Neuronal stem cell (in vitro differentiated cells): ENCODE results near the gene IGSF1.
"Not testable (repeated sequence)": the region's sequence is repeated elsewhere in the genome, so short reads cannot be mapped to it uniquely, and the experiment has no call there.

Source experiments
- DNase-seq: peaks from one replicate; pipeline ENCODE4 v3.0.0-alpha.2; 2013; ENCODE audit warnings: low spot score
- H2AFZ ChIP-seq: one replicate; pipeline ENCODE4 v1.6.1; 2013; ENCODE audit warnings: mild to moderate bottlenecking, low read length, inconsistent platforms
- H2AK5ac ChIP-seq: 2 replicates; pipeline ENCODE4 v1.6.1; 2013; ENCODE audit warnings: low read depth, mild to moderate bottlenecking, inconsistent platforms, low read length, moderate library complexity, mixed read lengths
- H2BK120ac ChIP-seq: 2 replicates; pipeline ENCODE4 v1.6.1; 2013; ENCODE audit warnings: low read depth, mild to moderate bottlenecking, inconsistent platforms, low read length, moderate library complexity, mixed read lengths
- H2BK12ac ChIP-seq: one replicate; pipeline ENCODE4 v1.6.1; 2013; ENCODE audit warnings: low read length, inconsistent platforms
- H2BK15ac ChIP-seq: 2 replicates; pipeline ENCODE4 v1.6.1; 2013; ENCODE audit warnings: mild to moderate bottlenecking, low read length, inconsistent platforms, mixed read lengths
- H2BK5ac ChIP-seq: one replicate; pipeline ENCODE4 v1.6.1; 2013; ENCODE audit warnings: inconsistent platforms, mild to moderate bottlenecking, low read length, moderate library complexity
- H3K14ac ChIP-seq: one replicate; pipeline ENCODE4 v1.6.1; 2013; ENCODE audit warnings: low read length, inconsistent platforms
- H3K18ac ChIP-seq: 2 replicates; pipeline ENCODE4 v1.6.1; 2013; ENCODE audit warnings: low read length, inconsistent platforms
- H3K23ac ChIP-seq: 2 replicates; pipeline ENCODE4 v1.6.1; 2013; ENCODE audit warnings: low read depth, mild to moderate bottlenecking, mixed read lengths, low read length, inconsistent platforms; ENCODE audit not compliant: poor library complexity
- H3K27ac ChIP-seq: replicated peaks from 3 replicates; pipeline ENCODE4 v1.5.1; 2013; ENCODE audit warnings: low read length, inconsistent platforms
- H3K27me3 ChIP-seq, 3 experiments: 2 replicates each; pipeline ENCODE4 v1.6.1; 2013; ENCODE audit warnings: low read length in 3 of 3, mild to moderate bottlenecking in 2 of 3, inconsistent platforms in 1 of 3, low read depth in 1 of 3, mixed read lengths in 1 of 3, moderate library complexity in 1 of 3; ENCODE audit not compliant: control insufficient read depth in 3 of 3, insufficient read depth in 3 of 3
- H3K36me3 ChIP-seq, 2 donors: replicated peaks in 1 of 2; 2 replicates each; pipeline ENCODE4 v1.6.1; 2013; ENCODE audit warnings: low read length in 2 of 2; ENCODE audit not compliant: control insufficient read depth in 2 of 2, insufficient read depth in 2 of 2
- H3K4ac ChIP-seq: 2 replicates; pipeline ENCODE4 v1.6.1; 2013; ENCODE audit warnings: inconsistent platforms, mild to moderate bottlenecking, low read length, moderate library complexity
- H3K4me1 ChIP-seq, 2 donors: 1 replicate in 1 of 2; 2 replicates in 1 of 2; pipeline ENCODE4 v1.6.1; 2013; ENCODE audit warnings: low read length in 2 of 2, low read depth in 1 of 2; ENCODE audit not compliant: control insufficient read depth in 2 of 2, insufficient read depth in 1 of 2
- H3K4me2 ChIP-seq: one replicate; pipeline ENCODE4 v1.6.1; 2013; ENCODE audit warnings: mild to moderate bottlenecking, low read length, inconsistent platforms; ENCODE audit not compliant: insufficient read depth, poor library complexity, severe bottlenecking
- H3K4me3 ChIP-seq, 2 donors: 2 replicates each; pipeline ENCODE4 v1.5.1; 2013; ENCODE audit warnings: low read length in 2 of 2, mild to moderate bottlenecking in 2 of 2, inconsistent platforms in 1 of 2, moderate library complexity in 1 of 2
- H3K79me1 ChIP-seq: one replicate; pipeline ENCODE4 v1.6.1; 2013; ENCODE audit warnings: low read depth, mild to moderate bottlenecking, inconsistent platforms, low read length, moderate library complexity
- H3K9ac ChIP-seq: one replicate; pipeline ENCODE4 v1.6.1; 2013; ENCODE audit warnings: mild to moderate bottlenecking, low read depth, low read length, inconsistent platforms; ENCODE audit not compliant: poor library complexity
- H3K9me3 ChIP-seq, 2 donors: replicated peaks in 1 of 2; 2 replicates each; pipeline versions ENCODE3 to v1.6.1; 2013; ENCODE audit warnings: low read length in 2 of 2, mild to moderate bottlenecking in 2 of 2, inconsistent platforms in 1 of 2, low read depth in 1 of 2, mixed read lengths in 1 of 2, moderate library complexity in 1 of 2; ENCODE audit not compliant: control insufficient read depth in 2 of 2, insufficient read depth in 1 of 2
- H4K8ac ChIP-seq: one replicate; pipeline ENCODE4 v1.6.1; 2013; ENCODE audit warnings: low read depth, mild to moderate bottlenecking, inconsistent platforms, low read length, moderate library complexity
- H4K91ac ChIP-seq: one replicate; pipeline ENCODE4 v1.6.1; 2013; ENCODE audit warnings: low read length, low read depth, mild to moderate bottlenecking, inconsistent platforms; ENCODE audit not compliant: poor library complexity
- WGBS, 2 donors: extraction: QIAGEN DNeasy Blood & Tissue Kit; methylation state at CpG; one replicate each; pipeline ENCODE4 v1.1.7; 2013; ENCODE audit warnings: missing lambda C conversion rate in 2 of 2, mixed read lengths in 1 of 2; ENCODE audit not compliant: insufficient read length in 2 of 2, insufficient replicate concordance in 1 of 2; ENCODE audit errors: extremely low coverage in 2 of 2; 5-methylcytosine and 5-hydroxymethylcytosine counted together

IGSF1 gene

DNA sequence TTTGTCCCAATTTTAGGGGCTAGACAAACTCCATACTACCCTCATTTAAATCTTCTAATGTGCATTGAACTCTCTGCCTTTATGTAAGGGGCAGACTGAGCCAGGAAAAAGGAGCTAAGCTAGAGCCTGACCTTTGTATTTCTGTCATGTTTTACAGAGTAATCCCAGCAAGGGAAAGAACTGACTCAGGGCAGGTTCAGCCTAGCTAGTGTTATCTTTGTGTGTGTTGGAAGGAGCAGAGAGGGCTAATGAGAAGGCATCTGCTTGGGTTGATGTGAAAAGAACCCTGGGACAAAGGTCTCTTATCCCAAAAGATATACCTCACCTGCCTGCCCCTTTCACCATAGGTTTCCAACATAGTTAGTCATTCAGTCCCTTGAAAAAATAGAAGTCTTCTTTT lies 31.7 kb downstream of the IGSF1 start:
- H3K36me3 ChIP-seq = no peaks in the 10 kb centered on the region
- no peak overlapping the region for H3K9ac ChIP-seq
- no peak overlapping the region for H2BK12ac ChIP-seq
- no peak overlapping the region for H3K4ac ChIP-seq
- no peak overlapping the region for H3K18ac ChIP-seq
- H2BK120ac ChIP-seq = no peak overlapping the region
- no peak overlapping the region for H2AFZ ChIP-seq
- no peak for DNase-seq
- no peak overlapping the region for H3K14ac ChIP-seq
- no peaks in the 10 kb centered on the region for H3K79me1 ChIP-seq
- no peak overlapping the region for H4K8ac ChIP-seq
- no peak overlapping the region for H2AK5ac ChIP-seq
- no peaks in the 10 kb centered on the region for H3K9me3 ChIP-seq
- no peak overlapping the region for H3K4me3 ChIP-seq
- no peak overlapping the region for H2BK5ac ChIP-seq
- no peak overlapping the region for H4K91ac ChIP-seq
- H3K23ac ChIP-seq = no peak overlapping the region
- H3K27me3 ChIP-seq = peaks cover 0 to 16% (median 0%) of the 10 kb centered on the region in 3 experiments
- H3K27ac ChIP-seq = no peak overlapping the region
- H2BK15ac ChIP-seq = no peak overlapping the region
- no peaks in the 10 kb centered on the region for H3K4me1 ChIP-seq
- no peak overlapping the region for H3K4me2 ChIP-seq

DNA sequence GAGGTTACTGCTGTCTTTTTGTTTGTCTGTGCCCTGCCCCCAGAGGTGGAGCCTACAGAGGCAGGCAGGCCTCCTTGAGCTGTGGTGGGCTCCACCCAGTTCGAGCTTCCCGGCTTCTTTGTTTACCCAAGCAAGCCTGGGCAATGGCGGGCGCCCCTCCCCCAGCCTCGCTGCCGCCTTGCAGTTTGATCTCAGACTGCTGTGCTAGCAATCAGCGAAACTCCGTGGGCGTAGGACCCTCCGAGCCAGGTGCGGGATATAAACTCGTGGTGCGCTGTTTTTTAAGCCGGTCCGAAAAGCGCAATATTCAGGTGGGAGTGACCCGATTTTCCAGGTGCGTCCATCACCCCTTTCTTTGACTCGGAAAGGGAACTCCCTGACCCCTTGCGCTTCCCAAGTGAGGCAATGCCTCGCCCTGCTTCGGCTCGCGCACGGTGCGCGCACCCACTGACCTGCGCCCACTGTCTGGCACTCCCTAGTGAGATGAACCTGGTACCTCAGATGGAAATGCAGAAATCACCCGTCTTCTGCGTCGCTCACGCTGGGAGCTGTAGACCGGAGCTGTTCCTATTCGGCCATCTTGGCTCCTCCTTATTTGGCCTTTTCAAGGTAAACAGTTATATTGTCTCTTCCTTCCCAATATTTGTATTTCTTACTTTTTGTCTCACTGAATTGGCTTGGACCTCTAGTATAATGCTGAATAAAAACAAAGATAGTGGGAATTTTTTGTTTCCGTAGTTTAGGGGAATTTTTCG lies 37.9 kb downstream of the IGSF1 start:
- H3K4me3 ChIP-seq, H2AFZ ChIP-seq, H3K27ac ChIP-seq, DNase-seq, H3K36me3 ChIP-seq, H3K4me1 ChIP-seq, H3K79me1 ChIP-seq, H4K8ac ChIP-seq, H3K9me3 ChIP-seq, H2AK5ac ChIP-seq, H3K27me3 ChIP-seq, H2BK120ac ChIP-seq, H3K23ac ChIP-seq, H2BK12ac ChIP-seq, H3K4me2 ChIP-seq, H4K91ac ChIP-seq, H2BK5ac ChIP-seq, H3K4ac ChIP-seq, H2BK15ac ChIP-seq, H3K9ac ChIP-seq, H3K14ac ChIP-seq, H3K18ac ChIP-seq: not testable (repeated sequence)
- no CpG with 5 or more reads among the region's 36 CpGs for WGBS, 2 donors

DNA sequence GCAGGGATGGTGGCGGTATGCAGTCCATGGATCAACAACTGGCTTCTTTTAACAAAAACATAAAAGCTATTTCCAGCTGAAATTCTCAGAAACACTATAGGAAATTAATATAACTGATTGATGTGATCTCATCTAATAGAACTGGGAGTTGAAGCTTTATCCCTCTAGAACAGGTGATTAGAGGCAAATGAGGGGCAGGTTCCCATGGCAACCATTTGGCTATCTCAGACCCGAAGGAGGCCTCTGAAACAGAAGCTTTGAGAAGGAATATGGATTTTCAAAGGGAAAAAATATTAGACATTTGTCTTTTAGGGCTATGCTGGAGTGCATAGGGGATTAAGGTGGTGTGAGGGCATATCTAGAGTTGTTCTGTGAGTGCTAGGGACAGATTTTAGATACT lies 50.0 kb downstream of the IGSF1 start:
- no peak overlapping the region for H3K4ac ChIP-seq
- no peak for DNase-seq
- H4K8ac ChIP-seq = no peak overlapping the region
- no peak overlapping the region for H3K18ac ChIP-seq
- H2BK120ac ChIP-seq = no peak overlapping the region
- H3K27me3 ChIP-seq = no peaks in the 10 kb centered on the region
- H4K91ac ChIP-seq = no peak overlapping the region
- no peak overlapping the region for H3K9ac ChIP-seq
- no peak overlapping the region for H2BK15ac ChIP-seq
- no peak overlapping the region for H2AFZ ChIP-seq
- H3K27ac ChIP-seq = no peak overlapping the region
- H3K4me1 ChIP-seq = no peaks in the 10 kb centered on the region
- H2AK5ac ChIP-seq = no peak overlapping the region
- H2BK5ac ChIP-seq = no peak overlapping the region
- no peak overlapping the region for H3K4me3 ChIP-seq
- no peak overlapping the region for H3K4me2 ChIP-seq
- no CpG with 5 or more reads among the region's 2 CpGs for WGBS, 2 donors
- no peak overlapping the region for H2BK12ac ChIP-seq
- H3K36me3 ChIP-seq = no peaks in the 10 kb centered on the region
- H3K79me1 ChIP-seq = no peaks in the 10 kb centered on the region
- H3K14ac ChIP-seq = no peak overlapping the region
- H3K23ac ChIP-seq = no peak overlapping the region
- no peaks in the 10 kb centered on the region for H3K9me3 ChIP-seq

DNA sequence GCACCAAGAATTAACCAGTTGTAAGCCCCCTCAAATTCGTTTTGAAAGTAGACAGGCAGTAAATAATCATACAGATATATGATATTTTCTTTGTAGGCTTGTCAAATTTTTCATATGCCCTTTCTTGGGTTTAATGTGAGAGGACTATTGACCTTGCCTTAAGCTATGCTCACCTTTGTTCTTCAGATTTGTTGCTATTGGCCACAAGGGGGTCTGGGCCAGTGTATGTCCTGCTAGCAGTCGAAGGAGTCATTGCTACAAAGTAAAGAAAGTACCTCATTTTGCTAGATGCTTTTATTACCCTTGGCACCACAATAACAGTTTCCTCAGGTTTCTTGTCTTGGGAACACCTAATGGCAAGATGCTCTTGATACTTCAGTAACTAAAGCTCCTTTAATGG lies 51.7 kb downstream of the IGSF1 start:
- Histone ChIP-seq H3K27ac (no peak overlapping the region), H3K9me3 (no peaks in the 10 kb centered on the region), H3K9ac (no peak overlapping the region), H3K36me3 (no peaks in the 10 kb centered on the region), H3K79me1 (no peaks in the 10 kb centered on the region), H3K27me3 (no peaks in the 10 kb centered on the region), H4K8ac (no peak overlapping the region), H3K4me3 (no peak overlapping the region), H2BK5ac (no peak overlapping the region), H3K23ac (no peak overlapping the region), H2AK5ac (no peak overlapping the region), H3K18ac (no peak overlapping the region), H2AFZ (no peak overlapping the region), H3K4me2 (no peak overlapping the region), H2BK12ac (no peak overlapping the region), H2BK120ac (no peak overlapping the region), H3K14ac (no peak overlapping the region), H2BK15ac (no peak overlapping the region), H3K4me1 (no peaks in the 10 kb centered on the region), H4K91ac (no peak overlapping the region), H3K4ac (no peak overlapping the region)
- no peak for DNase-seq
- no CpG with 5 or more reads among the region's 2 CpGs for WGBS, 2 donors
